NCI-H748 (cell line): ENCODE measurements around the gene QPCT.

ENCODE experiments used
- DNase-seq: peaks from one replicate; lab custom pipeline; 2025; ENCODE audit not compliant: unreplicated experiment; lab: John Stamatoyannopoulos, UW

The QPCT gene

DNA sequence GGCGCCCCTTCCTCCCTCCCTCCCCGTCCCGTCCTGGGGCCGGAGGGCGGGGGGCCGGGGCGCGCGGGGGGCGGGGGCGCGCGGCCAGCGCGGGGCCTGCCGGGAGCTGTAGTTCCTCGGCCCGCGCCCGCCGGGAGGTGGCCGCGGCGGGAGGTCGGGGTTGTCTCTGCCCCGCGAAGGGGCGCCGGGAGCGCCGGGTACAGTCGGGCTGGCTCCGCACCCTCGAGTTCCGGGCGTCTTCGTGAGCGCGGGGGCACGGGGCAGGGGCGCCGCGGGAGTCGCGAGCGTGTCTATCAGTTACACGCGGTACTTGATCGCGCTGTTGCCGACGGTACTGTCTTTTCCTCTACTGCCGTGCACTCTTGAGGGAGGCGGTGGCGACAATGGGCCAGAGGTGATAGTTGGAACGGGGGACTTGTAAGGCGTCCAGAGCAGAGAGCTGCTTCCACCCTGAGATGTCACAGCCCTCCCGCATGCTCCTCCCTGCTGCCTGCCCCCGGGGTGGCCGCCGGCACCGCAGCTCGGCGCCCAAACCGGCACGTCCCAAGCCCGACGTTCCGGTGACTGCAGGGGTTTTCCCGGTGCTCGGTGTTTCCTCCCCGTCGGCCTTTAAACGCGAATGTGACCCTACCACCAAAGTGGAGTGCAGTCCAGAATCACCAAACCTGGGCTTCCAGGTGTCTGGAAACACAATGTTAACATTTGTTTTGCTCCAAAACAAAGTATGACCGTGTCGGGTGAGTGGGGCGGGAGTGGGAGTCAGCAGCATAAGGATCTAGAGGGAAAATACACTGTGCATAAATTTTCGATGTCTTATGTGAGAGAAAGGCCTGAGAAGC, 19.4 kb upstream of the QPCT start, which contains the start of gene PRKD3:
Gene PRKD3 (minus strand): TSS at position 48 of the 839 bp plus-strand sequence. CDS start 8,309 bp downstream, outside the sequence.
- peak; percentile 63 for DNase-seq

DNA sequence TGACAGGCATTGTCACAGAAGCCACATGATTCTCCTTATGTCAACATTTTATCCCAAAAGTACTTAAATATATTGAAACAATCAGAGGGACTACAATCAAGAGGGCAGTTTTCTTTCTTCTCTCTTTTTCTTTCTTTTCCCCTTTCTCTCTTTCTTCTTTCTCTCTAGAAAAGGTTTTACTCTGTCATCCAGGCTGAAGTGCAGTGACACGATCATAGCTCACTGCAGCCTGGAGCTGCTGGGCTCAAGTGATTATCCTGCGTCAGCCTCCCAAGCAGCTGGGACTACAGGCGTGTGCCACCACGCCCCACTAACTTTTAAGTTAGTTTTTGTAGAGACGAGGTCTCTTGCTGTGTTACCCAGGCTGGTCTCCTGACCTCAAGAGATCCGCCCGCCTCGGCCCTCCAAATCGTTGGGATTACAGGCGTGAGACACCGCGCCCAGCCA, 18.8 kb upstream of the QPCT start:
- DNase-seq = no peak

DNA sequence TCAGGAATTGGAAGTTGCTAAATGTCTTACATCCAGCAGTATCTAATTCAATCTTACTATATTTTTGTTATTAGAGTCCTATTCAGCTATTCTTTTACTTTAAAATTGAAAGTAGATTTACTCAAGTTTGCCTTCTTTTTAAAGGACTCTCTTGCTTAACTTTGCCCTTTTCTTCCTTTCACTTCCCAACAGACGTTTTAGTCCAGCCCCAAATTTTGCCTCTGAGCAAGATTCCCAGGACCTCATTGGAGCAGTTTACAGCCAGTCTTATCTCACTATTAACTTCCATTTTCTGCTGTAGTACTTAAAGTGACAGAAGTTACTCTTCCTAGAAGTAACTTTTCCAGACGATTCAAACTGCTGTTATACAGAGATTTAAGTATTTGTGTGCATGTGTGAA, 18.1 kb upstream of the QPCT start:
- DNase-seq = no peak

DNA sequence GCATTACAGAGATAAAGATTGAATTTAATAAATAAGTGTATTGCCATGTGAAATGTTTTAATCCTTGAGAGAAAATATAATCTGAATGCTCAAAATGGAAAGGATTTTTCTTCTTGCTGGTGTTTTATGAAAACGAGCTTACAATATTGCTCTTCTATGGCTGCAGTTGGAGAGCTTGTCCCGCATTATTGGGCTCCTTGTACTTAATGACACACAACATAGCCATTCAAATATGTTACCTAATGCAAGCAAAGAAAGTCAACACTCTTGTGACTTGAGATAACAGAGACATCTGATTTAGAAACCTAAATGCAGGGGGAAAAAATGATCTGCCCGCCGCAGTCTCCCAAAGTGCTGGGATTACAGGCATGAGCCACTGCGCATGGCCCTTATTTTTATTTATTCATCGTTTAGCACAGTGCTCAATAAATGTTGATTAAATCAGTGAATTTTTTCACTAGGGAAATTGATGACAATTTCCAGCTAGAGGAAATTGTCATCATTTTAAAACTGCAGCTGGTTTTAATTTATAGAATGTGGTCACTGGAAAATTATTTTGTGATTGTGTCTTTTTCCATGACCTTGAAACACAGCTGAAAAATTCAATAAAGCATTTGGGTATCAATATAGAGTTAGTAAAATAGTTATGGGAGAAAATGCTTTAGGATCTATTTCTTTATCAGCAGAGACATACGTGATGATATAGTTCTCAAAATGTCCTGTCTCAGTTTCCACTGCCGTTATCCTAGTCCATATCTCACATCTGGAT, 17.4 kb upstream of the QPCT start:
- no peak for DNase-seq

DNA sequence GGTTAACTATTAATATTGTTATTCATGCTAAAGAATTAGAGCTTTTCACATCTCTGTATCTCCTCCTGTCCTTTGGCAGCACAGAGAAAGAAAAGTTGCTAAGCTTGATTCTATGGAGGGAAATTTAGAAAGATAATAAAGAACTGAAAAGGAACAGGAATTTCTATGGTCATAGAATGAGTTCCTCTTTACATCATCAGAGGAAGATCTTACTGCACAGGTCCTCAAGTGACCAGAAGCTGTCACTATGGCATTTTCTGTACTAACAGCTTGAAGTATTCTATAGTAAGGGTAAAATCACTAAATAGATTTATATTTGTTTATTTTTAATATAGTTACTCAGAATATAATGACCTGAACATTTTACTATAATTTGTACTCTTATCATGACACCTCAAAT, 13.7 kb upstream of the QPCT start:
- DNase-seq = no peak

DNA sequence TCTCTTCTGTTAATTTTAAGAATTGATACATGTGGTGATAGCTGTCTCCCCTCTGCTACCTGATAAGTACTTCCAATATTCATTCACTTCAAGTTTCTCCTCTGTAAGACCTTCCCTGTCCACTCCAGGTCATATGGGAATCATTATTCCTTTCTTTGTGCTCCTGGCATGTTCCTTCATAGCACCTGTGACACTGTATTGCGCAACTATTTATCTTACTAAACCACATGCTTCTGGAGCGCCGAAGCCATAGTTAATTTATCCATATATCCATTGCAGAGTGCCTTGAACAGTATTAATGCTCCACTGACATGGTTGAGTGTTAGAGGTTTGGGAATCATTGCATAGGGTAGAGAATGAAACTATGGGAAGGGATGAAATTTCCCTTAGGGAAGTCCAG, 11.9 kb upstream of the QPCT start:
- DNase-seq = no peak

DNA sequence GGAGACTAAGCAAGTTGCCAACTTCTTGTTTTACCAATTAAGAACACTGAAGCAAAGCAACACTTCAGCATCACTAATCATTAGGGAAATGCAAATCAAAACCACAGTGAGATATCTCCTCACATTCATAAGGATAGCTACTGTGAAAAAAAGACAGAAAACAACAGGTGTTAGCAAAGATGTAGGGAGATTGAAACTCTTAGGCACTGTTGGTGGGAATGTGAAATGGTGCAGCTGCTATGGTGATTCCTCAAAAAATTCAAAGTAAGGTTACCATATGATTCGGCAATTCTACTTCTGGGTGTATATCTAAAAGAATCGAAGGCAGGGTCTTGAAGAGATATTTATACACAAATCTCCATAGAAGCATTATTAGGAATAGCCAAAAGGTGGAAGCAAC, 11.2 kb upstream of the QPCT start:
- no peak for DNase-seq

DNA sequence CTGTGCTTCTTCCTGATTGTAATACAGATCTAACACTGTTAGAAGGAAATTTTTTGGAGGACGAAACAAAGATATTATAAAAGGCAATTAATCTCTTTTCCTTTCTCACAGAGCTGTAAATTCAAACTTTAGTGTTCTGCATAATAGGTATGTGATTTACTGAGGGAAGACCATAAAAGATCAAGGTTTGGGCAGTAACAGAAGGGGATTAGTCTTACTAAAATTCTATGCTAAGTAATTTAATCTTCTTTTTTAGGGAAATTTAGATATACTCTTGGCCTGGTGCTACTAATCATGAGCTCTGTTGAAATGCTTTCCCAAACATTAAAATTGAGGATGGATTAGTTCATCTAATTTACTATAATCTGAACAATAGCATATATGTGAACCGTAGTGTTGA, 8.8 kb upstream of the QPCT start:
- no peak for DNase-seq

DNA sequence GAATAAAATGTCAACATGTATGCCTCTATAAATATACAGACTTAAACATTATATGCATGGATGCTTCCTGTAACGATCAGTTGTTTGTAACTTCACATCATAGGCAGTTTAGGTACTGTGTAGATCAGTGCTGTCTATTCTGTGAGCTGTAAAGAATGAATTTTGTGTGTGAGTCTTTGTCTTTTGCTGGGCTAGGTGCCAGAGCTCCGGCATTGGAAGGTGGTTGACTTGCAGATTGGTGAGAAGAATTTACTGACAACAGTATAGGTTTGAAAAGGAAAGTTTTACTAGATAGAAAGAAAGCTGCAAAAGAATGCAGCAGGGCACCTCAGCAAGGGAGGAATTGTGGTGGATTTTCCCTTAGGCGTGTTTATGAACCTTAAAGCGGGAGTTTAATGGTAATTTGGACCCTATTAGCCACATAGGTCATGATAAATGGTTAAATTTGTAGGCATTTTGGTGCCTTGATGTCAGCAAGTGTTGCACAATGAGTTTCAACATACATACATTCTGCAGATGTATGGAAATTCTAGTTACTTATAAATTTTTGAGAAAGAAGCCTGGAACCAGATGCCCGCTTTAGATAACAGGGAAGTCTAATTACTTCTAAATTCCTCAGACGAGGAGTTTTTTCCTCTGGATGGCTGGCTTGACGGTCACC, 6.7 kb upstream of the QPCT start:
- no peak for DNase-seq

DNA sequence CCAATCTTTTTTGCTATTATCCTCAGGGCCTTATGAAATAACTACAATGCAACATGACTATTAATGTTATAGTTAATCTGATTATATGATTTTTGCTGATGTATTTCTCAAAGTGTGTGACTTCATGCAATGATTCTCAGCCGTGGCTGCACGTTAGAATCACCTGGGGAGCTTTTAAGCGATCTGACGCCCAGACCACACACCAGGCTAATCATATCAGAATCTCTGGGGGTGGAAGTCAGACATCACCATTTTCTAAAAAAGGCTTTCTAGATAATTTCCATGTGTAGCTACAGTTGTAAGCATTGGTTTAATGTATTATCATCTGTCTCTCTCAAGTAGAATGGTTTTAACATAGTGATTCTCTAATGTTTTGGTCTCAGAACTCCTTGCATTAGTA, 5.5 kb upstream of the QPCT start:
- DNase-seq = no peak

DNA sequence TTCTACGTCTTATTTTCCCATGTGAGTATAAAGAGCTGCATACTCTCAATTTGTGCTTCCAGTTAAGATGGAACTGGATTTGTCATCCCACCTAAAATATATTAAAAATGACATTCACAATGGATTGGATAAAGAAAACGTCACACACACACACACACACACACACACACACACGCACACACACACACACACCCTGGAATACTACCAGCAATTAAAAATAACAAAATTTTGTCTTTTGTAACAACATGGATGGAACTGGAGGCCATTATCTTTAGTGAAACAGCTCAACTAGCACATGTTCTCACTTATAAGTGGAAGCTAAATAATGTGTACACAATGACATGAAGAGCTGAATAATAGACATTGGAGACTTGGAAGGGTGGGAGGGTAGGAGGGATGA, 3.8 kb upstream of the QPCT start:
- DNase-seq = peak; percentile 56

DNA sequence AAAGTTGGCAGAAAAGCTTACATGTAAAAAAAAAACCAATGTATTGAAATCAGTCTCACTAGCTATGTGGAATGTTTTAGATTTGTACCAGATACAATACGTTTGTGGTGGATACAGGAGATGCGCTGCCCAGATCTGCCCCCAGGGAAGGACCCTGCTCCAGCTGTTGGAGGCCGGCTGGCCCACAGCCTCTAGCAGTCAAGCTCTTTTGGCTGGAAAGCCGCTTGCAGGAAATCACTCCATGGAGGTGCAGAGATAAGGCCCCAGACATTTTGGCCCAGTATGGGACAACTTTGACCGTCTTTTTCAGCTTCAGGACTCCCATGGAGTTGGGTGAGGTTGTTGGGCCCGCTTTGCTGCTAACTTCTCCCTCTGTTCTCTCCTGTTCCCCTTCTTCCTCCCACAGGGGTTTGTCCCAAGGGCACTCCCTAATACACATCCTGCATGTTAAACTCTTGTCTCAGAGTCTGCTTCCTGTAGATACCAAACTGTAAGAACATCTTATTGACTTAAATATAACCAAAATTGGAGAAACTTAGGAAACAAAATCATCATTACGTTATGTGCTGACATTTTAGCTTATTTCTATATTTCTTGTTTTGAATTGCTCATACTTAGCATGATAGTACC, 1.7 kb upstream of the QPCT start:
- no peak for DNase-seq

DNA sequence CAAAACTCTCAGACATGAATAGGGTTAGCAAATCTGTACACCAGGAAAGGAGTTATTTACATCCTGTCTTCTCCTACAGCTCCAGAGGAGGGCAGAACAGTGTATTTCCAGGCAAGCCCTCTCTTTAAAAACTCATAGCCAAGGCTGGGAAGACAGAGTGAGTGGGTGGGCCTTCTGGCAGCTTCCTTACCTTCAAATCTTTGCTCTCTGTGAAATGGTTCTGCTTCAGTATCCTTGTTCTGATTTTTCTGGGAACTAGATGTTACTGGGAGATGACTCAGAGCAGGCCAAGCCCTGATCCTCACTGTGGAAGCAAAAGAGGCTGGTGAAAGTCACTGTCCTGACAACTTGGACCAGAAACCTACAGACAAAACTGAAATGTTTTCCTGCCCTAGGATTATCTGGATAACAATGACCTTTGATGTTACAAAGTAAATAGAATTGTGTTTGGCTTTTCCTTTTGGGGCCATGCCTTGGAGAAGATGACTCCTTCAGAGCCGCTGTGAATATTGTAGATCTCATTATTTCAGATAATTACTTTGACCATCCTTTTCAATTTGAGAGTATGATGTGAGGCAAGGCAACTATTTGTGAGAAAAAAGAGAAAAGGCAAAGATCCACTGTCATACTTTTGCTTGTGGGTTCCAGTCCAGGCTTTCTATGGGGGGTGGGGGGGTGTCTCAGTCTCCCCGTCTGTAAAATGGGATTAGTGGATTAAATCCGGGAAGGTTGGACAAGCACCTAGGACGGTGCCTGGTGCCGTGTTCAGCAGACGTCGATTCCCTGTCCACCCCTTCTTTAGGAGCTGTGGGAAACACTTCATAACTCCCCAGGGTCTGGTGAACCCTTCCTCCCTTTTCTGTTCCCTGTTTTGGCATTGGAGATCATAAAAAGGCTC, 644 bp upstream of the QPCT start:
- DNase-seq = peak; percentile 42

DNA sequence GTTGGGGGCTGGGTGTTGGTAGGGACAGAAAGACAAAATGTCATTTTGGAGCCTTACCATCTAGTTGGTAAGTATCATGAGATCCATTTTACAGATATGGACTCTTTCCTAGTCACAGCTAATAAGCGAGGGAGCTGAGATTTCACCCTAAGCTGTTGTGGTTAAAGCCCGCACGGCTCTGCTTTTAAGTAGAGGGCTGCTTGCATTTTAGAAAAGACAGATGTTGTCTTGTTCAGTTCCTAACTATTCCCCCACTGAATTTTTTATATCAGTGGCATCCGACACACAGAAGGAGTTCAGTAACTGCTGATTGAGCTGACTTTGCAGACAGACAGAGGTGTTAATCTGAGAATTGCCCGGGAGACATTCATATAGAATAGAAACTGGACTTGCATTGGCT, 3.7 kb downstream of the QPCT start:
- DNase-seq = no peak

DNA sequence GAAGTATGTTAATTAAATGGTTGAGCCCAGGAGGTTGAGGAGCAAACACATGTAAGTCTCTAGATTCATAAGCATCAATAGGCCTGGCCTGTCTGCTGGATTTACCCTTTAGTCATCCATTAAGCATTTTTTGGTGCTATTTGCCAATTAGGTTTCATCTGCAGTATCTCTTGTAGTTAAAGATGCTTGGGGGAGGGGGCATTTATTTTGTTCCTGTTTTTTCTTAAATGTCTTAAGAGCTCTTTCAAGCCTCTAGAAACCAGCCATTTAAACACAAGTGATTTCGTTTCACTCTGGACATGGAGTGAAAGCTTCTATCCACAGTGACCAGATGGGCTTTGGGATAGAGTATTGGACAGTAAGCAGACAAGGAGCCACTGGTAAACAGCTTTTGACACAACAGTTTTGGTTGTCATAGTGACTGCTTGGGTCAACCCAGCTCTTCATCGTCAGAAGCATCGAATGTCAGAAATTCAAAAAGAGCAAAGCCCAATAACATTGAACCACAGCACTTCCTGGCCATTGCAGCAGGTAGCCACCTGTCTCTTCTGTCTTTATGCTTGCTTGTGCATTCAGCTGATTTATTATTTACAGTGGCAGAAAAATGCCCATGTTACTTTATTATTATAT, 4.9 kb downstream of the QPCT start:
- DNase-seq = peak; percentile 92

DNA sequence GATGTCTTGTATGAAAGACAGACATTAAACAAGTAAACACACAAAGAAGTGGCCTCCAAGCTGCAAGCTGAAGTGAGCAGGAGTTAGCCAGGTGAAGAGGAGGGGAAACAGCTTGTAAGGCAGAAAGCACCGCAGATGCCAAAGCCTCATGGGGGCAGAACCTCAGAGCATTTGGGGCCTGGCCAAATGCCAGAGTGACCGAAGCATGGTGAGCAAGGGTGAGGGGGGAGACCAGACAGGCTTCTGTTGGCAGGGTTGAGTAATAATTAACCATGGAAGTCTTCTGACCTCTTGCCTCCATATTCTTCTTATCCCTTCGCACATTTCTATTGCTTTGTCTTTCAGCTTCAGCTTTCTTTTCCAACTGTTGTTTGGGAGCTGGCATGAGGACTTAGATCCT, 5.6 kb downstream of the QPCT start:
- DNase-seq = peak; percentile 87

DNA sequence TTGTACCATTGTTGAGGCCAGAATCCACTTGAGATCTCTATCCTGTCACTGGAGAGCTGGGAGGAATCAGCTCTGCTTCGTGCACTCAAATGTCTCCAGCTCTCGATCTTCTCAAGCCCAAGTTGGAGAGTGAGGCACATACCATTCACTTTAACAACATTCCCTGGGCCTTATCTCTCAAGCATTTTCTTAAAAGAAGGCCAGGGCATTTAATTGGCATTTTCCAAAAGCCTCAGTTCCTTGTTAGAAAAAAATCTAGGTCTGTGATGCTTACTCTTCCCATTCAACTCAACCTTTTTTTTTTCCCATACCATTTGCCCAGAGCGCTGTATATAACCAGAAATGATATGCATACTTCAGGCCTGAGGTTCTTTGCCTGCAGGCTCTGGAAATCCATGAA, 10.1 kb downstream of the QPCT start:
- no peak for DNase-seq

DNA sequence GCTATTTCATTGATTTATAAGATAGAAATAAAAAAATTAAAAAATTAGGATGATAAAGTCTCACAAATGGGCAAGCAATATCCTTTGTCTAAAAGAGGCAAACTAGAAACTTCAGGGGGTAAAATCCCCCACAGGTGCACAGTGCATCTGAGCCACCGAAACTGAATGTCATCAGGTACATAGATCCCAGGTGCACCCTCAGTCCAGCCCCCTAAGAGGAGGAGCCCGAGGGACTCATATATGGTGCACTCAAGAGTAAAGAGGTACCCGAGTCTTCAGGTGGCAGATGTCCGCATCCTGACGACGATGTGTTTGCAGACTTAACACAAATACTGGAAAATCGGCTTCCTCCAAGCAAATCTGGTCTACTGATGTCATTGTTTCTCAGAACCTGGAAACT, 11.3 kb downstream of the QPCT start:
- DNase-seq = no peak

DNA sequence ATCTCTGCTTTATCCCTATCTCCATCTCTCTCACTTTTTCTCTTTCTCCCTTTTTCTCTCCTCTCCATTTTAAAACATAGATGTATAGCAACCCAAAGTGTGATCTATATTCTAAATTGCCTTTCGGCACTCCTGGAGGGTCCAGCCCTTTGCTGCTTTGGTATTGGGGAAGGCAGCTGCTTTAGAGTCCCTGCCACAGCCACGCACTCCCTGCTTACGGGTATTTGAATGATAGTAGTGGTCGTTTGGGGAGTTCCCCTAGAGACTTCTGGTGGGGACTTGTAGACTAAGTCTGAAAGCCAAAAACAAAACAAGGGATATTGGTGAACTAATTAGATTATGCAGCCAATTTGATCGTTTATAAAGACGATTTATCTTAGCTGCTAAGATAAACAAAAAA, 11.9 kb downstream of the QPCT start:
- DNase-seq = no peak

DNA sequence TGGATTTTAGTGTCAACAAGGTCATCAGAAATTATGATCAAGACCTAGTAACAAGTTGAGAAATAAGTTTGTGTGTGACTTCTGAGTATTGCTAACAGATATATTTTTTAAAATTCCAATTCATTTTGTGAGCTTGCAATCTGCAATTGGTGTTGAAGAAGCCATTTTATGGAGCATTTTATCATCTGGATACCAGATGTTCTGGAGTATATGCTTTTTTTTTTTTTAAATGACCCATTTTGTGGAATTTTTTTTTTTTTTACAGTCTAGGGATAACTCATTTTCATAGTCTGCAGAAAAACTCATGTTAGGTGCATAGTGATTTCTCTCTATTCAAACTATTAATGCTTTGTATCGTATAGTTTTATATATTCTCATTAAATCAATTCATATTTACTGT, 12.6 kb downstream of the QPCT start:
- DNase-seq = no peak
